Neural progenitor cell (in vitro differentiated cells): Measurements from ENCODE around the gene XPC.
A peak's percentile ranks its signal among the peaks of the same experiment; 100 is the strongest.

Experiments
- EZH2 ChIP-seq: fragments of 200-600 bp; sonication (generic); IDR thresholded peaks from 2 replicates; pipeline ENCODE4 v1.6.1; 2017; ENCODE audit warnings: antibody characterized with exemption, mild to moderate bottlenecking, moderate library complexity
- EZH2phosphoT487 ChIP-seq: fragments of 200-600 bp; sonication (generic); IDR thresholded peaks from 2 replicates; pipeline ENCODE4 v1.6.1; 2017; ENCODE audit warnings: antibody characterized with exemption
- TF ChIP-seq, protein P1 (sequence below): fragments of 200-600 bp; sonication (generic); IDR thresholded peaks from 2 replicates; pipeline ENCODE4 v1.5.1; 2017; ENCODE audit warnings: antibody characterized with exemption, mild to moderate bottlenecking

DNA sequence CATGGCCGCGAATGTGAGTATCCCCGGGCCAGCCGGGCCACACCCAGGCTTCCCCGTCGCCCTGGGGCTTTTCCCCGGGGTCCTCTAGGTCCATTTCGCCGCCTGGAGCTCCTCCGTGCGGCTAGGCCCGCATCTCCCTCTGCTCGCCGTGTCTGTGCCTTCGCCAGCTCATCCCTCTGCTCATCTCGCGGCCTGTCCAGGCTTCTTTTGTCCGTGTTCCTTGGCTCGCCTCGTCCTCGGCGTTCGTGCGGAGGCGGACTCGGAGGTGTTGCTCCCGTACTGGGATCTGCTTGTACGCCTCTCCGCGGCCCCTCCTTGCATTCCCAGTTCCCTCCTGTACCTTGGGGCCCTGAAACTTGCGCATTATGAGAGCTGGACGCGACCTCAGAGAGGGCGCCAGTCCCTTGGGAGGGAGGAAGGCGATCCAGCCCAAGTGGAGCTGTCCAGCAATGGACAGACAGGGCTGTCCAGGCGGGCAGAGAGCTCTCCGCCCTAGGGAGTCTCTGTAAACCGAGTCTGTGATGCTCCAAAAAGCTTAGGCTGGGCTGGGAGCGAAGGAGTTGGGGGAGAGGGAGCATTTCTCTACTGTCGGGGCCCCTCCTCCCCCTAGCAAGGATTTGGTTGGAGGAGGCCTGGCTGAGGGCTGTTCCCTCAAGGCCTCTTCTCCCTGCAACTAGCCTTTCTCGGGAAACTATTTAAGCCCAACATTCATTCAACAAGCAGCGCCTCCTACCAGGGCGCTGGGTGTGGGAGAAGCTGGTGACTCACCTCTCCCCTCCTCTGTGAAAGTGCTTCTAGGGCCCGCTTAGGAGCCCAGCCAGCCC is 53.0 kb downstream of the XPC start:
- TF ChIP-seq, protein P1, sequence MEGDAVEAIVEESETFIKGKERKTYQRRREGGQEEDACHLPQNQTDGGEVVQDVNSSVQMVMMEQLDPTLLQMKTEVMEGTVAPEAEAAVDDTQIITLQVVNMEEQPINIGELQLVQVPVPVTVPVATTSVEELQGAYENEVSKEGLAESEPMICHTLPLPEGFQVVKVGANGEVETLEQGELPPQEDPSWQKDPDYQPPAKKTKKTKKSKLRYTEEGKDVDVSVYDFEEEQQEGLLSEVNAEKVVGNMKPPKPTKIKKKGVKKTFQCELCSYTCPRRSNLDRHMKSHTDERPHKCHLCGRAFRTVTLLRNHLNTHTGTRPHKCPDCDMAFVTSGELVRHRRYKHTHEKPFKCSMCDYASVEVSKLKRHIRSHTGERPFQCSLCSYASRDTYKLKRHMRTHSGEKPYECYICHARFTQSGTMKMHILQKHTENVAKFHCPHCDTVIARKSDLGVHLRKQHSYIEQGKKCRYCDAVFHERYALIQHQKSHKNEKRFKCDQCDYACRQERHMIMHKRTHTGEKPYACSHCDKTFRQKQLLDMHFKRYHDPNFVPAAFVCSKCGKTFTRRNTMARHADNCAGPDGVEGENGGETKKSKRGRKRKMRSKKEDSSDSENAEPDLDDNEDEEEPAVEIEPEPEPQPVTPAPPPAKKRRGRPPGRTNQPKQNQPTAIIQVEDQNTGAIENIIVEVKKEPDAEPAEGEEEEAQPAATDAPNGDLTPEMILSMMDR, result peak; percentile 13
- TF ChIP-seq EZH2 (no peak), EZH2phosphoT487 (no peak)
